GM08714 (cell line): Measurements from ENCODE around the gene ASB16.
A peak's percentile ranks its signal among the peaks of the same experiment; 100 is the strongest.

ENCODE experiments used
- H3K4me3 ChIP-seq: fragments of 200-500 bp; sonication (Bioruptor generic); 2 replicates; pipeline ENCODE4 v1.5.1; 2014; ENCODE audit warnings: mild to moderate bottlenecking, low read length, inconsistent platforms
- ZNF274 ChIP-seq: IDR thresholded peaks from 2 replicates; pipeline ENCODE4 v1.6.1; 2012; ENCODE audit warnings: mild to moderate bottlenecking, low read depth, low read length

ASB16 gene

GRCh38 chr17:44203731-44204440 is 33.4 kb downstream of the ASB16 start:
- TF ChIP-seq ZNF274, result no peak
- no peak overlapping the region for H3K4me3 ChIP-seq

GRCh38 chr17:44204441-44204882 is 34.0 kb downstream of the ASB16 start:
- no peak overlapping the region for H3K4me3 ChIP-seq
- TF ChIP-seq ZNF274, result no peak

DNA sequence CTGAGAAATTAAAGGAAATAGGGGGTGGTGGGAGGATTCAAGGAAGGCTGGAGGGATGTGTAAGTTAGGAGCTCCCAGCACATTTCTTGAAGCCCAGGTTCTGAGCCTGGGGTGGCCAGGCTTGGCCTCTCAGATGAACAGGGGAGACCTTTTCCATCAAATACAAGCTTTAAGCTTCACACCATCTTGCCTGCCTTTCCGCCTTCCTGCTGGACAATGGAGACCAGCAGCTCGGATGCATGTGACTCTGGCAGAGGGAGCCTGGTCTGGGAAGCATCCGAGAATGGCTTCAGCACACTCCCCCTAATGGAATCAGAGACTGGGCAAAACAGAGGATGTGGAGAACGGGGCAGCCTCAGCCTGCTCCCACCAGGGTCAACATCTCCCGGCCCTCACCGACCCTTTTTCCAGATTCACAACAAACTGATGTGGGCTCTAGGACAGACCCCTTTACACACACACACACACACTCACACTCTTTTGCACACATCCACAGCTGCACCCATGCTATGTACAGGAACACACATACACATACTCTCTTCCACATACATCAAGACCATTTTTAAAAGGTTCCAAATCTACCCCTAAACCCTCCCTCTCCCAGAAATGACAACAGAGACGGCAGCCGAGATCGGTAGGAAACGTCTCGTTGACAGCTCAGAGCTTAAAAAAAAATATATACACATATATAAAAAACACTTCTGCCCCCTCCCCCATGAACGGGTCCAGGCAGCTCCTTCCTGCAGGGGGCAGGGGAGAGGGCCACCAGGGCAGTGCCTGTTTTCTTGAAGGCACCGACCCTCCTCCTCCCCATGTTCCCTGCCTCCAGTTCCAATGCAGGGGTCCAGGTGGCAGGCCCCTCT is 35.7 kb downstream of the ASB16 start:
- no peak for TF ChIP-seq ZNF274
- H3K4me3 ChIP-seq, result no peak overlapping the region

- no peak for TF ChIP-seq ZNF274
- H3K4me3 ChIP-seq, result no peak overlapping the region
Observed at GRCh38 chr17:44206825-44207155, 36.3 kb downstream of the ASB16 start.

DNA sequence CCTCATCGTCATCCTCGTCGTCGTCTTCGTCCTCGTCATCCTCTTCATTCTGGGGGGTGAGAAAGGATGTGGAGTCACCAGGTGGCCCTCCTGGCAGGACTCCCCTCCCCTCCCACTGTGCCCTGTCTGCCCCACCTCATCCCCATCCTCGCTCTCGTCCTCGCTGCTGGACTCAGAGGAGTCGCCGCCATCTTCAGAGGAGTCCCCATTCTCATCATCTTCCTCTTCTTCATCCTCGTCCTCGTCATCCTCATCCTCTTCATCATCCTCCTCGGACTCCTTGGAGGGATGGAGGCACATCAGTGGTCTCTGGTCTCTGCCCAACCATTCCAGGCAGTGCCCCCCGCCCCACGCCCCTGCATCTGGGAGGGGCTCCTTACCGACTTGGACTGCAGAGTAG is 36.8 kb downstream of the ASB16 start:
- H3K4me3 ChIP-seq, result no peak overlapping the region
- no peak for TF ChIP-seq ZNF274

GRCh38 chr17:44207743-44208142 is 37.2 kb downstream of the ASB16 start:
- H3K4me3 ChIP-seq, result no peak overlapping the region
- TF ChIP-seq ZNF274, result no peak

DNA sequence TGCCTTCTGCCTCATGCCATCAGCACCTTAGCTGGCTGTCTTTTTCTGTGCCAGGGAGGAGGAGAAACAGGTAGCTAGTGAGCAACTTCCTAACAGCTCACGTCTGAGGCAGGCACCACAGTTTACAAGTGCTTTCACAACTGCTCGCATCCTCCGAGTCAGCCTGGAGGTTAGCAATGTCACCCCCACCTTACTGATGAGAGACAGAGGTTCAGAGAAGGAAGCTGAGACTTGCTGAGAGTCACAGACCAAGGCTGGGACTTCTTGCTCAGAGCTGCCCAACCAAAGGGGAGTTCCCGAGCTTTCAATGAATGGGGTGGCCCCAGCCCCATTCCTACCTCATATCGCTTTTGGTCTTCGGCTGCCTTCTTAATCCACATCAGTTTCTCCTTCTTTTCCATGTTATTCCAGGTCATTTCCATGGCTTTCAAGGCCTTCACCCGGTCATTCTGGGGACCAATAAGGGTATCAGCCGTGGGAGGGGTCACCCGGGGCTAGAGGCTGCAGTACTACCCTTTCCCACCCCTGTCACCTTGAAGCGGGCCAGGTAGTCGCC is 39.4 kb downstream of the ASB16 start:
- H3K4me3 ChIP-seq, result peak overlapping the region; percentile 3; the same call in 1 of the 2 replicates
- TF ChIP-seq ZNF274, result no peak

GRCh38 chr17:44210342-44211192 is 40.1 kb downstream of the ASB16 start:
- peak overlapping the region; percentile 3; the same call in 1 of the 2 replicates for H3K4me3 ChIP-seq
- no peak for TF ChIP-seq ZNF274

GRCh38 chr17:44211281-44212265 is 41.1 kb downstream of the ASB16 start:
- H3K4me3 ChIP-seq, result no peak overlapping the region
- TF ChIP-seq ZNF274, result no peak

- no peak overlapping the region for H3K4me3 ChIP-seq
- TF ChIP-seq ZNF274, result no peak
Observed at GRCh38 chr17:44212507-44213402, 42.3 kb downstream of the ASB16 start.

DNA sequence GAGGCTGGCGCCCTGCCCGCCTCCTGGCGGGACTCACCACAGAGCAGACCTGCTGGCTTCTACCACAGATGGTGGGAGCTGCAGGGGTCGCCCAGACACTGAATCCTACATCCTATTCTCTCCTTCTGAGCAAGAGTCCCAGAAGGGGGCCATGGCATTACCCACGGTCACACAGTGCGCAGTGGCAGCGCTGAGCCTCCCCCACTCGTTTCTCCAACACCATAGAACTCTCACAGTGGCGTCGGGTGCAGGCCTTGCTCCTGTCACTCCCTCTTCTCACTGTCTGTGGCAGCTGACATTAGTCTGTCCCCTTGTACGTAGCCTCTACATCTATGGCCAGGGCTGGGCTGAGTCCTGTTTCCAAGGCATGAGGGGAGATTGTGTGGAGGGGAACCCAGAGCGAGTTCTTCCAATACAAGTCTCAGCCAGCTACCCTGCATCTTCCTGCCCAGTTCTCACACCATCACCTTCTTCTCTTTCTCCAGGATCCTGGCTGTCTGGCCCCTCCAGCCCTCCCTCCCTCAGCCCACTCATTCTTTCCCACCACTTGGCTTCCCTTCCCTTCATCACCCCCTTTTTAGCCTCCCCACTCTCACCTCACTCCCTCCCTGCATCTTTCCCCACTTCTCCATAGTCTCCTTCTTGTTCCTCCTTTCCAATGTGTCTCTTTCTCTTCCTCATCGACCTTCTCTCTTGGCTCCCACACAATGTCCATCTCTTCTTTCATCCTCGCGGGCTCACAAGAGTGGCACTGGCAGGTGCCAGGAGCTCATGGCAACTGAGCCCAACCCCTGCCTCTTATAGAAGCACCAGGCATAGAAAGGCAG is 43.1 kb downstream of the ASB16 start:
- TF ChIP-seq ZNF274, result no peak
- no peak overlapping the region for H3K4me3 ChIP-seq
